DND-41 (cell line): ENCODE data around the gene CDPF1.

Experiments used
- ATAC-seq: fragments of 200-7000 bp; cut with Tn5 transposase; 3 replicates; pipeline ENCODE4 v1.9.1; 2021; ENCODE audit warnings: low read depth; ENCODE audit not compliant: insufficient read depth
- DNase-seq: peaks from one replicate; pipeline ENCODE4 v3.0.0-alpha.2; 2020
- H2AFZ ChIP-seq: 2 replicates; pipeline ENCODE4 v1.6.0; 2012; ENCODE audit warnings: low read depth, low read length
- H3K27ac ChIP-seq: 2 replicates; pipeline ENCODE4 v1.5.1; 2012; ENCODE audit warnings: low read length, inconsistent platforms
- H3K27me3 ChIP-seq: fragments of 200-600 bp; sonication (generic); 2 replicates; pipeline ENCODE4 v1.6.0; 2012; ENCODE audit warnings: low read length, mild to moderate bottlenecking, inconsistent platforms; ENCODE audit not compliant: insufficient read depth, poor library complexity
- H3K36me3 ChIP-seq: 2 replicates; pipeline ENCODE4 v1.5.1; 2012; ENCODE audit warnings: low read length, inconsistent platforms; ENCODE audit not compliant: insufficient read depth
- H3K4me1 ChIP-seq: 2 replicates; pipeline ENCODE4 v1.5.1; 2012; ENCODE audit warnings: mild to moderate bottlenecking, low read length; ENCODE audit not compliant: insufficient read depth
- H3K4me2 ChIP-seq: 2 replicates; pipeline ENCODE4 v1.6.0; 2012; ENCODE audit warnings: mild to moderate bottlenecking, moderate library complexity, low read length, inconsistent platforms; ENCODE audit not compliant: insufficient read depth
- H3K4me3 ChIP-seq, 2 experiments: fragments of 200-600 bp in 1 of 2; shearing (Covaris generic) in 1 of 2; 2 replicates each; pipeline ENCODE4 v1.5.1; 2012 to 2016; ENCODE audit warnings: inconsistent platforms in 2 of 2, low read length in 2 of 2, mild to moderate bottlenecking in 2 of 2, low read depth in 1 of 2, moderate library complexity in 1 of 2
- H3K79me2 ChIP-seq: 2 replicates; pipeline ENCODE4 v1.6.0; 2012; ENCODE audit warnings: low read length, inconsistent platforms; ENCODE audit not compliant: insufficient read depth
- H3K9ac ChIP-seq: 2 replicates; pipeline ENCODE4 v1.6.0; 2012; ENCODE audit warnings: low read depth, mild to moderate bottlenecking, inconsistent platforms, low read length, moderate library complexity
- H3K9me3 ChIP-seq: 2 replicates; pipeline ENCODE4 v1.5.1; 2012; ENCODE audit warnings: low read length, moderate library complexity, mild to moderate bottlenecking, inconsistent platforms; ENCODE audit not compliant: insufficient read depth, severe bottlenecking
- H4K20me1 ChIP-seq: 2 replicates; pipeline ENCODE4 v1.6.0; 2012; ENCODE audit warnings: low read length; ENCODE audit not compliant: insufficient read depth
- EZH2 ChIP-seq: IDR thresholded peaks from 3 replicates; pipeline ENCODE4 v1.6.1; 2012; ENCODE audit warnings: borderline replicate concordance, low read depth, mild to moderate bottlenecking, moderate library complexity, low read length, inconsistent platforms; ENCODE audit not compliant: severe bottlenecking
- TF ChIP-seq, protein P1 (sequence below): IDR thresholded peaks from 2 replicates; pipeline ENCODE4 v1.5.1; 2012; ENCODE audit warnings: borderline replicate concordance, low read length, moderate library complexity, mild to moderate bottlenecking; ENCODE audit not compliant: poor library complexity, severe bottlenecking; ENCODE audit errors: extremely low read depth

CDPF1 gene

GRCh38 chr22:46290843-46291785, 41.0 kb upstream of the CDPF1 start:
- H3K4me1 ChIP-seq, result peaks cover 11% of the 10 kb centered on the region
- no peak for TF ChIP-seq EZH2
- TF ChIP-seq, protein P1, sequence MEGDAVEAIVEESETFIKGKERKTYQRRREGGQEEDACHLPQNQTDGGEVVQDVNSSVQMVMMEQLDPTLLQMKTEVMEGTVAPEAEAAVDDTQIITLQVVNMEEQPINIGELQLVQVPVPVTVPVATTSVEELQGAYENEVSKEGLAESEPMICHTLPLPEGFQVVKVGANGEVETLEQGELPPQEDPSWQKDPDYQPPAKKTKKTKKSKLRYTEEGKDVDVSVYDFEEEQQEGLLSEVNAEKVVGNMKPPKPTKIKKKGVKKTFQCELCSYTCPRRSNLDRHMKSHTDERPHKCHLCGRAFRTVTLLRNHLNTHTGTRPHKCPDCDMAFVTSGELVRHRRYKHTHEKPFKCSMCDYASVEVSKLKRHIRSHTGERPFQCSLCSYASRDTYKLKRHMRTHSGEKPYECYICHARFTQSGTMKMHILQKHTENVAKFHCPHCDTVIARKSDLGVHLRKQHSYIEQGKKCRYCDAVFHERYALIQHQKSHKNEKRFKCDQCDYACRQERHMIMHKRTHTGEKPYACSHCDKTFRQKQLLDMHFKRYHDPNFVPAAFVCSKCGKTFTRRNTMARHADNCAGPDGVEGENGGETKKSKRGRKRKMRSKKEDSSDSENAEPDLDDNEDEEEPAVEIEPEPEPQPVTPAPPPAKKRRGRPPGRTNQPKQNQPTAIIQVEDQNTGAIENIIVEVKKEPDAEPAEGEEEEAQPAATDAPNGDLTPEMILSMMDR, result no peak
- H3K4me3 ChIP-seq, result no peak overlapping the region

GRCh38 chr22:46290121-46290842, 40.2 kb upstream of the CDPF1 start:
- Histone ChIP-seq H3K9me3 (no peaks in the 10 kb centered on the region), H3K9ac (no peak overlapping the region), H3K4me1 (peaks cover 3% of the 10 kb centered on the region), H3K4me2 (no peak overlapping the region), H4K20me1 (no peaks in the 10 kb centered on the region), H3K36me3 (peaks cover 41% of the 10 kb centered on the region), H3K27ac (0 out of 2 replicates have a peak overlapping the region, but pooled peaks have one; percentile 13), H3K4me3 (no peak overlapping the region), H3K27me3 (no peaks in the 10 kb centered on the region), H3K79me2 (peaks cover under 1% of the 10 kb centered on the region; the same call in 1 of the 2 replicates), H2AFZ (no peak overlapping the region)
- ATAC-seq (no peak), DNase-seq (no peak)
- TF ChIP-seq EZH2, result no peak
- TF ChIP-seq, protein P1, result no peak

More at GRCh38 chr22:46290843-46291785, 41.0 kb upstream of the CDPF1 start:
- Histone ChIP-seq H3K27me3 (no peaks in the 10 kb centered on the region), H3K4me2 (no peak overlapping the region), H3K36me3 (peaks cover 40% of the 10 kb centered on the region), H3K9me3 (no peaks in the 10 kb centered on the region), H4K20me1 (no peaks in the 10 kb centered on the region), H3K9ac (no peak overlapping the region), H2AFZ (no peak overlapping the region), H3K27ac (no peak overlapping the region), H3K79me2 (peaks cover 9% of the 10 kb centered on the region)
- ATAC-seq, result no peak
- no peak for DNase-seq

DNA sequence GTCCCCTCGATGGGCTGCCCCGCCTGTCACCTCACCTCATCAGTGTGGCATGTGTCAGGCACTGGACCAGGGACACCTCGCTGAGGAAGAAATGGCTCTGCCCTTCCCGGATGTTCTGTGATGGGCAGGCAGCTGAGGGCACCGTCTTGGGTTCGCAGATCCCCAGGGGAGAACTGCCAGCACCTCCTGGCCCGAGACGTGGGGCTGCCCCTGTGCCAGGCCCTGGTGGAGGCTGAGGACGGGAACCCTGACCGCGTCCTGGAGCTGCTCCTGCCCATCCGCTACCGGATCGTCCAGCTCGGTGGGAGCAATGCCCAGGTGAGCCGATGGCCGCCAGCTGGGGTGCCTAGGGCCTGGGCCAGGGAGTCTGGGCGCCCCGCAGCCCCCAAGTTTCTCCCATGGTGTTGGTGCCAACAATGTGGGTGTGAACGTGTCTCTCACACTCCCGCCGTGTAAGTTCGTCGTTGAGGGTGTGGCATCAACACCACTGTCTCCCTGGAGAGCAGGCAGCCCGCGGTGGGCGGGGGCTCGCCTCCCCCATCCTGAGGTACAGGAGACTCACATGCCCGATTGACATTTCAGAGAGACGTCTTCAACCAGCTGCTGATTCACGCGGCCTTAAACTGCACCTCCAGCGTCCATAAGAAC, 39.3 kb upstream of the CDPF1 start:
- no peak overlapping the region for H3K9ac ChIP-seq
- H3K9me3 ChIP-seq, result no peaks in the 10 kb centered on the region
- no peaks in the 10 kb centered on the region for H3K4me1 ChIP-seq
- no peak overlapping the region for H3K27ac ChIP-seq
- H2AFZ ChIP-seq, result no peak overlapping the region
- DNase-seq, result no peak
- H3K36me3 ChIP-seq, result peaks cover 48% of the 10 kb centered on the region
- H3K4me3 ChIP-seq, result no peak overlapping the region
- no peaks in the 10 kb centered on the region for H3K27me3 ChIP-seq
- no peak for TF ChIP-seq EZH2
- TF ChIP-seq, protein P1, result no peak
- no peaks in the 10 kb centered on the region for H4K20me1 ChIP-seq
- ATAC-seq, result no peak
- H3K79me2 ChIP-seq, result no peaks in the 10 kb centered on the region
- H3K4me2 ChIP-seq, result no peak overlapping the region
